HG03280 (cell line): Measurements from ENCODE around the gene DPP8.

Experiments
- ATAC-seq: cut with Tn5 transposase; IDR thresholded peaks from one replicate; pipeline ENCODE4 v1.9.1; 2021; ENCODE audit warnings: mild to moderate bottlenecking, moderate library complexity; ENCODE audit not compliant: unreplicated experiment

The DPP8 gene

GRCh38 chr15:65431731-65432130 lies 85.8 kb downstream of the DPP8 start:
- ATAC-seq: no peak

DNA sequence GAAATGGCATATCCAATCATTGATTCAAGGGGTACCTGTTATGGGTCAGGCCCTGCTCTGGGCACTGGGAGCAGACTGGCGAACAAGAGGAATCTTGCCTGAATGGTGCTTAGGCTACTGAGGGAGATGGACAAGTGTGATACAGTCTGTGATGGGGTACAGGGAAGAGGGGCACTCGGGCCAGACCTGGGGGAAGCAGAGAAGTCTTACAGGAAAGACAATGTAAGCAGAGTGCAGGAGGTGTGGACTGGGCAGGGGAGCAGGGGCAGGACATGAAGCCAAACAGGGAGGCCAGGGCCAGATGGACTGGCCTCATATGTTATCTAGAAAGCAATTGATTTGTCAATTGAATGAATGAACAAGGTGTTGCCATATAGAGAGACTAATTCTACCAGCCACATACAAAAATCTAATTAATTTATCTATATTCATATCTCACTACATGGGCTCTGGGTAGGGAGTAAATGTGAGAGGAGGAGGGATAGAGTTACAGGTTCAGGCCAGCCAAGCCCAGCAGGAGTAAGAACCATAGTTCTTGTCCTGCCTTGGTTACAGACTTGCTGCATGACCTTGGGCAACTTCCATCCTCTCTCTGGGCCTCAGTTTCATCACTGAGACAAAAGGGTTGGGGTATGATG lies 91.2 kb downstream of the DPP8 start:
- ATAC-seq: no peak

GRCh38 chr15:65424683-65425082 lies 92.8 kb downstream of the DPP8 start:
- no peak for ATAC-seq

- ATAC-seq: no peak
Observed at GRCh38 chr15:65423976-65424679, 93.4 kb downstream of the DPP8 start.

DNA sequence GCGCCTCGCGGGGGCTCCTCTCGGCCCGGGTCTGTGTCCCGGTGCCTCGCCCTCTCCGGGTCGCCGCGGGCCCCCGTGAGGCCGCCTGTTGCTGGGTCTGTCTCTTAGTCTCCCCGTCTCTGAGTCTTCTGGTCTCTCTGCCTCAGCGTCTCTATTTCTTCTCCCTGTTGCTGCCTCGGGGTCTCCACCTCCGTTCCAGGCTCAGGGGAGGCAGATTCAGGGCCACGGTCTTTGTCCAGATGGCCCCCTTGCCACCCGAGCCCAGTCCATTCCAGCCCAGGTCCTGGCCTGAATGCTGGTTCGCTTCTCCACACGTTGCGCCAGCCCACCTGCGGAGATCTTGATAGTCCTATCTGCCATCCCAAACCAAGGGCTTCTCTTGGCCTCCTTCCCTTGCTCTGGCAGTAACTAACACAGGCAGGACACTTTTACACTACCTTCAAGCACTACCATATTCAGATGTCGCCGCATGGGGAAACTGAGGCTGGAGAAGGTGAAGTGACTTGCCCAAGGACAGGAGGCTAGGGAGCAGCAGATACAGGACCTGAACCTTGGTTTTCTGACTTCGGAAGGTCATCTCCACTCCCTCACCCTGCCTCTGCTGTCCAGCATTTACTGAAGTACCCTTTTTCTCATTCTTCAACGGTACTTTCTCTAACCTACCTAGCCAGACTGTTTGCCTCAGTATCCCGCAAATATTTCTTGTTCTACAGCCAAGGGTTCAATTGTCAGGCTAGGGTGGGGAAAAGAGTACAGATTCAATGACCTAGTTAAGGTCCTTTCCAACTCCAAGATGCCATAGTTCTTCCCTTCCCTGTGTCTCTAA lies 94.1 kb downstream of the DPP8 start:
- no peak for ATAC-seq

GRCh38 chr15:65421360-65422215 lies 95.9 kb downstream of the DPP8 start:
- no peak for ATAC-seq

DNA sequence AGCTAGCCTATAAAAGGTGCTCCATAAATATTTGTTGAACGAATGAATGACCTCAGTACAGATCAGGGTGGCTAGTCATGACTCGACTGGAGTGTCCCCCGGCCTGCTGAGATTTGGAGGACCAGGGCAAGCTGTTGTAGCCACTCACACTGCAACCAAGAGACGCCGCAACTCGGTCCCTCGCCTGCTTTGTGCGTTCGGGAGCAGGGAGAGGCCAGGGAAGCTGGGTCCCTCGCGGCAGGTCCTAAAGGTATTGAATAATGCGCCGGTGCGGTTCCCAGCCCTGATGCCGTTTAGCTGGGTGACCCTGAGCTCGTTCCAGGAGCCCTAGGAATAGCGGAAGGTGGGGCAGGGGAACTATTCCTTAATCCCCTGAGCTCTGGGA lies 96.5 kb downstream of the DPP8 start:
- no peak for ATAC-seq

DNA sequence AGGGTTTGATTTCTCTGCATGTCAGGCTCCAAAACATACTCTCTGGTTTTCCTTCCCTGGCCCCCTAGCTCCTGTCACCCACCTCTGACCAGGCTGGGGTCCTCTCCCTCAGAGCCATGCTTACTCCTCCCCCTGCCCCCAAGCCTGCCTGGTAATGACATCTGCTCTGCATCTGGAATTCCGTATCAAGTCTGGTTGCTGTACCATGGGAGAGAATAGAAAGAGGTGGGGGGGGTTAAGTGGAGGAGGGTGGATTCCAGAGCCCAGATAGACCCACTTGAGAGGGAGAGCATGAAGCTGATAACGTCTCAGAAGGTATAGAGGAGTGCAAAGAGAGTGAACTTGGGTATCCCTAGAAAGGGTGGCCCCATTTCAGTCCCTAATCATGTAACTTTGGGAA lies 98.9 kb downstream of the DPP8 start:
- no peak for ATAC-seq

- no peak for ATAC-seq
Observed at GRCh38 chr15:65416845-65417416, 100.6 kb downstream of the DPP8 start.

DNA sequence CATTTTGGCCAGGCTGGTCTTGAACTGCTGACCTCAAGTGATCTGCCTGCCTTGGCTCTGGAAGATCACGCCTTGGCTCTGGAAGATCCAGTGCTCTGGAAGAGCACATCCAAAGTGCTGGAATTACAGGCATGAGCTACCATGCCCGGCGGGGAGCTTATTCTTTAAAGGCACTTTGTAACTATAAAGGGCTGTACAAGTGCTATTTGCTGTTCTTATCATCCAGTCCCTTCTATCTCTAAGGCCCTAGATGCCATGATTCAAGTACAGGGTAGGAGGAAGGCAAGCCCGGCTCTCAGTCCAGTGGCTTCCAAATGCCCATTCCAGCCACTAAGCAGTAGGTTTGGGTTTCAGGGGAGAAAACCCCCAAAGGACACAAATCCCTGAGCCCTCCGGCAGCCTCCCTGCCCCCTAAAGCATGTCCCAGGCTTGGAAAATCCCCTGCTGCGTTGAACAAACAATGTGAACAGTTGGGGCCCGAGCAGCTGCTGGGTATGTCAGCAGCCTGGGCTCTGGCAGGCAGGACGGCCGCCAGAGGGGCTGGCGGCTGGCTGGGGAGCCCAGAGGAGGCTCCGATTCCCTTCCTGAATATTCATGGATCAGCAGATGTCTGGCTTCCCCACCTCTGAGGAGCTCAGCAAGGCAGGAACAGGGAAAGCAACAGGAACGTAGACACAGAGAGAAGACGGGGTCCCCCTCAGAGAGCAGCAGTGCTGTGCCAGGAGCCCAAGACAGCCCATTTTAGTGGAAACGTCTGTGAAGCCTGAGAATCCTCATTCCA lies 102.5 kb downstream of the DPP8 start:
- ATAC-seq: no peak

GRCh38 chr15:65413760-65414144 lies 103.7 kb downstream of the DPP8 start:
- ATAC-seq: no peak

DNA sequence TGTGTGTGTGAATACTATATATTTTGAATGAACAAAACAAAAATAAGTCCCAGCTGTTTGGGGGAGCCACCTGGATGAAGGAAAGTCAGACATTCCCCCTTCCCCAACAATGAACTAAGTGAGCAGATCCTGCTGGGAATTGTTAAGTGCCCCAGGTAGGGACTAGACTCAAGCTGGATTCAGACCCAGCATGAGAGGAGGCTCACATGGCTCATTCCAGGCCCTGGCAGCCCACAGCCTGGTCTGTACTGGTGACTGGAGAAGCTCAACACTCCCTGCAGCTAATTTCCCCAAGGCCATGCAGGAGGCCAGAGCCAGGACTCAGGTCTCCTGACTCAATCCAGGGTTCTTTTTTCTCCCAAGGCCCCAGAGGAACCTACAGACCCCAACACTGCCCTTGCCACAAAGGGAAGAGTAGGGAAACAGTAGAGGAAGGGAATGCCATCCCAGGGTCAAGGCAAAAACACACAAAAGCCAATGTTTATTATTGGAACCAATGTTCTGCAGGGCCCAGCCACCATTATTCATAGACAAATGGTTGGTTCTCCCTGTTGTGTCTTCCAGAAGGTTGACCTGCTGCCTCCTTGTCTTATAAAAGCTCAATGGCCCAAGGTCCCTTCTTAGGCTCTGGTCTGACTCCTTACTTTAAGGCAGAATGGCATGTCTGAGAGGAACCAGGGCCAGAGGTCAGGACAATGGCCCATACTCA lies 104.3 kb downstream of the DPP8 start:
- ATAC-seq: no peak

DNA sequence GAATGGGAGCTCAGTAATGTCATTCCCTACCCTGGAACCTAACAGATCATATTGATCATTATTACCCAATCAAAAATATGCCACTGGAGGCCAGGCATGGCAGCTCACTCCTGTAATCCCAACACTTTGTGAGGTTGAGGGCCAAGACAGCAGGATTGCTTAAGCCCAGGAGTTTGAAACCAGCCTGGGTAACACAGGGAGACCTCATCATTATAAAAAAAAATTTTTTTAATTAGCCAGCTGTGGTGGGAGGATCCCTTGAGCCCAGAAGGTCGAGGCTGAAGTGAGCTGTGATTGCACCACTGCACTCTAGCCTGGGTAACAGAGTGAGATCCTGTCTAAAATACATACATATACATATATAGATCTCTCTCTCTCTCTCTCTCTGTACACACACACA lies 104.9 kb downstream of the DPP8 start:
- ATAC-seq: no peak

GRCh38 chr15:65411465-65412071 lies 105.9 kb downstream of the DPP8 start:
- no peak for ATAC-seq

DNA sequence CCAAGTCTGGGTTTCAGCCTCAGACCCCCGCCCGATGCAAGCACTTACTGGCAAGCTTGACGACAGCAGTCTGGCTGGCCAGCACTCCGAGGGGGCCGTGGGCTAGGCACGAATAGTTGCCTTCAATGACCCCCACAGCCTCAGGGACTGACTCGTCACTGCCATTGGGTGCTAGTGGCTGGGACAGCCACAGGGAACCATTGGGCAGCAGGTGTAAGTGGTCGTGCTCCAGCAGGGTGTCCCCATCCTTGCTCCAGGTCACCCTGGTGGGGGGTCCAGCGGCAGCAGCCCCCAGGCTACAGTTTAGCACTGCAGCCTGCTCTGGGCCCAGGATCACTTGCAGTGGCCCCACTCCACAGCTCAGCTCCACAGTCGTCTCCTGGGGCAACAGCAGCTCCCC lies 106.5 kb downstream of the DPP8 start:
- no peak for ATAC-seq

DNA sequence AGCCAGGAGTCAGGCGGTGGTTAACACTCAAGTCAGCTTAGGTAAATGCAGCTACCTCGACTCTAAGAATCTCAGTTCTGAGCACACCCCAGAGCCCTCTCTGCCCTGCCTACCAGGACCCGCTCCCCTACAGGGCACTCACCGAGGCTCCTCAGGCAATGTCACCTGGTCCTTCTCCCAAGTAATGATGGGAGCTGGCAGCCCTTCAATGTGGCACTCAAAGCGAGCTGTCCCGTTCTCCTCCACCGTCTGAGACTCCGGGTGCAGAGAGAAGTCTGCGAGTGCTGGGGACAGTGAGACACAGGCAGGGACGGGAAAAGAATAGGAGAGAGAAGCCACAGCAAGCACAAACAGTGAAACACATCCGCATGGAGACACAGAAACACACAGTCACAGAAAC lies 107.5 kb downstream of the DPP8 start:
- ATAC-seq: no peak

DNA sequence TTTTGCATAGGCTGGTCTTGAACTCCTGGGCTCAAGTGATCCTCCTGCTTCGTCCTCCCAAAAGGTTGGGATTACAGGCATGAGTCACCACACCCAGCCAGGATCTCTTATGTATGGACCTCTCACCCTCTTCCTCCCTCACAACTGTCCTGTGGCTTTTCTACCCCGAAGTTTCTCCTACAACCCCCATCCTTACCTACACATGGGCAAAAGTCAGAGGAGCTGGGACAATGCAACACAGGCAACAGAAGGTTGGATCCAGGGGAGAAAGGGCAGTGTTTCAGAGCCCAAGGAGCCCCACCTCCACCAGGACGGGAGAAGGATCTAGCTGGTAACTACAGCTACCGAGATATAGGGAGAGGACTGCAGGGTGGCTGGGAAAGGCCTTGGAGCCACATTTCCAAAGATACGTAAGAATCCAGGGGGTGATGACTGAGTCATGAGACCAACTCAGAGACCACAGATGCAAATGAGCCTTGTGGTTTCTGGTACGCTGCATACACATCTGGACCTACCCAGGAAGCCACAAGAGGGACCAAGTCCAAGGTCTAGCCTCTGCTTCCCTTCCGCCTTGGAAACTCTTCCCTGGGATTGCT lies 108.4 kb downstream of the DPP8 start:
- ATAC-seq: no peak

- ATAC-seq: no peak
Observed at GRCh38 chr15:65408324-65409035, 109.0 kb downstream of the DPP8 start.
